Spleen (tissue), 11 donors: ENCODE results near the gene ZNF512B. TPM values are rescaled to one million over a fixed set of nuclear protein-coding genes. Genes with fewer than 3 reads are reported as not detected.
"Not testable (repeated sequence)": the region's sequence is repeated elsewhere in the genome, so short reads cannot be mapped to it uniquely, and the experiment has no call there.

Experiments used
- DNase-seq: peaks from one replicate; pipeline ENCODE4 v3.0.0-alpha.2; 2020
- H3K27ac ChIP-seq, 8 donors: fragments of 200-600 bp; sonication (generic) in 7 of 8; 1 replicate in 4 of 8; 2 replicates in 4 of 8; pipeline versions ENCODE4 v1.5.0 to v1.8.0; 2016 to 2021; ENCODE audit warnings: inconsistent platforms in 4 of 8, mild to moderate bottlenecking in 4 of 8, moderate library complexity in 1 of 8
- H3K27me3 ChIP-seq, 7 donors: fragments of 200-600 bp; sonication (generic) in 6 of 7; replicated peaks in 1 of 7; 1 replicate in 4 of 7; 2 replicates in 3 of 7; pipeline versions ENCODE4 v1.5.0 to v1.8.0; 2016 to 2021; ENCODE audit warnings: inconsistent platforms in 3 of 7, mild to moderate bottlenecking in 1 of 7
- H3K36me3 ChIP-seq, 6 donors: fragments of 200-600 bp; sonication (generic) in 5 of 6; 1 replicate in 4 of 6; 2 replicates in 2 of 6; pipeline versions ENCODE4 v1.5.0 to v1.8.0; 2016 to 2021; ENCODE audit warnings: inconsistent platforms in 2 of 6
- H3K4me1 ChIP-seq, 6 donors: fragments of 200-600 bp; sonication (generic) in 5 of 6; 1 replicate in 3 of 6; 2 replicates in 3 of 6; pipeline versions ENCODE4 v1.5.0 to v1.8.0; 2016 to 2021; ENCODE audit warnings: inconsistent platforms in 3 of 6
- H3K4me3 ChIP-seq, 8 donors: fragments of 200-600 bp; sonication (generic) in 7 of 8; 1 replicate in 4 of 8; 2 replicates in 4 of 8; pipeline versions ENCODE4 v1.5.0 to v1.8.0; 2016 to 2021; ENCODE audit warnings: inconsistent platforms in 4 of 8, mild to moderate bottlenecking in 4 of 8, moderate library complexity in 2 of 8
- H3K9me3 ChIP-seq, 8 donors: fragments of 200-600 bp; sonication (generic) in 7 of 8; 1 replicate in 4 of 8; 2 replicates in 4 of 8; pipeline versions ENCODE4 v1.5.0 to v1.8.0; 2016 to 2021; ENCODE audit warnings: inconsistent platforms in 4 of 8
- CTCF ChIP-seq, 11 experiments: fragments of 200-600 bp in 7 of 11; fragments of 450-650 bp in 4 of 11; sonication (generic) in 4 of 11; IDR thresholded peaks in 8 of 11; conservative IDR thresholded peaks in 3 of 11; 1 replicate in 7 of 11; 2 replicates in 4 of 11; pipeline versions ENCODE4 v1.4.0 to v1.8.0; 2016 to 2021; ENCODE audit warnings: antibody characterized with exemption in 11 of 11, inconsistent platforms in 4 of 11, mild to moderate bottlenecking in 1 of 11
- POLR2A ChIP-seq, 3 donors: fragments of 450-650 bp; IDR thresholded peaks; one replicate each; pipeline ENCODE4 v1.5.1; 2017; ENCODE audit warnings: antibody characterized with exemption in 3 of 3, mild to moderate bottlenecking in 1 of 3
- POLR2AphosphoS5 ChIP-seq, 3 donors: sonication (generic); formaldehyde crosslinking; IDR thresholded peaks; one replicate each; pipeline ENCODE4 v1.5.1; 2017; ENCODE audit warnings: antibody characterized with exemption in 3 of 3
- WGBS, 5 donors: extraction: QIAGEN DNeasy Blood & Tissue Kit in 3 of 5; methylation state at CpG; one replicate each; pipeline versions ENCODE4 v1.1.5 to v1.1.7; 2013 to 2018; 5-methylcytosine and 5-hydroxymethylcytosine counted together
- intact Hi-C: fragments of 100-400 bp; cut with DNase I; formaldehyde crosslinking; loops from one replicate; pipeline ENCODE4 v1.15.0; 2023; ENCODE audit warnings: low total_unique reads
- polyA plus RNA-seq, 3 donors: library from polyadenylated mRNA; stranded (reverse); fragments of 200-250 nt; gene quantifications; one replicate each; pipeline ENCODE4 v1.2.1, GENCODE V29; 2013
- total RNA-seq, 7 donors: library from RNA; depleted of rRNA in 3 of 7; stranded (reverse); fragments of >200 nt in 3 of 7; fragmentation: NEBNext Ultra II Directional in 4 of 7; extraction: Animal tissue kit (Norgen Biotek cat#: 25700) in 4 of 7; gene quantifications; one replicate each; pipeline versions ENCODE4 v1.1.0 to v1.2.1, GENCODE V29; 2016 to 2021
- donor health status: healthy with polysubstance abuse.
- donor health status: DM: no; HTN: no; CAD: no; lungs with moderate emphysema.
- donor health status: DM: no; HTN: no; CAD: no.
- donor health status: Bipolar disorder and iron deficiency.
- donor health status: healthy.
- donor health status: DM: no; HTN: no; CAD: no.
- donor health status: DM: yes; HTN: yes; CAD: no.

Gene ZNF512B
- total and polyA plus RNA-seq, 10 donors = 3.4 to 21.8 (median 12.4) TPM

- DNase-seq = peak; percentile 79
- Histone ChIP-seq H3K4me1 (peaks cover 44 to 74% (median 63%) of the 10 kb centered on the region in 6 donors), H3K27ac (peak overlapping the region in 6 of 8 donors; percentile 83 to 93 (median 88)), H3K36me3 (peaks cover 0 to 27% (median 5%) of the 10 kb centered on the region in 6 donors), H3K27me3 (no peaks in the 10 kb centered on the region), H3K4me3 (peak overlapping the region in 2 of 8 donors; percentile 75 to 81), H3K9me3 (no peaks in the 10 kb centered on the region)
- intact Hi-C loops = no loop called here
- WGBS, 5 donors = 38 to 64% (median 55%) methylated on average over 11 to 16 of the region's 16 CpGs
- TF ChIP-seq POLR2A (IDR thresholded peaks at IDR 0.05) (no peak), POLR2AphosphoS5 (IDR thresholded peaks at IDR 0.05) (no peak), CTCF (IDR thresholded peaks at IDR 0.05 in 8 of 11, conservative IDR thresholded peaks at IDR 0.05 in 3 of 11) (no peak)
Measured at GRCh38 chr20:63977739-63978276, 8.1 kb upstream of the ZNF512B start.

GRCh38 chr20:63976980-63977738 is 7.4 kb upstream of the ZNF512B start:
- 83 to 96% (median 89%) methylated on average over 16 to 18 of the region's 18 CpGs for WGBS, 5 donors
- peaks cover 37 to 74% (median 60%) of the 10 kb centered on the region in 6 donors for H3K4me1 ChIP-seq
- intact Hi-C loops = no loop called here

GRCh38 chr20:63976511-63976910 is 6.8 kb upstream of the ZNF512B start:
- Histone ChIP-seq H3K4me1 (peaks cover 33 to 74% (median 59%) of the 10 kb centered on the region in 6 donors), H3K36me3 (peaks cover 0 to 22% (median 3%) of the 10 kb centered on the region in 6 donors)
- DNase-seq, H3K9me3 ChIP-seq, intact Hi-C loops, H3K27me3 ChIP-seq, H3K4me3 ChIP-seq, H3K27ac ChIP-seq: not testable (repeated sequence)
- 85 to 95% (median 89%) methylated on average over 7 of the region's 7 CpGs for WGBS, 5 donors

More at GRCh38 chr20:63976980-63977738, 7.4 kb upstream of the ZNF512B start:
- Histone ChIP-seq H3K4me3 (no peak overlapping the region), H3K27me3 (no peaks in the 10 kb centered on the region), H3K27ac (peak overlapping the region in 3 of 8 donors; percentile 89 to 93 (median 92)), H3K36me3 (peaks cover 0 to 22% (median 3%) of the 10 kb centered on the region in 6 donors), H3K9me3 (no peaks in the 10 kb centered on the region)
- no peak for TF ChIP-seq POLR2A (IDR thresholded peaks at IDR 0.05)
- DNase-seq = peak; percentile 79

- H3K4me1 ChIP-seq = peaks cover 20 to 75% (median 50%) of the 10 kb centered on the region in 6 donors
- H3K36me3 ChIP-seq = peaks cover 0 to 22% (median 3%) of the 10 kb centered on the region in 6 donors
- H3K27me3 ChIP-seq = peaks cover 0 to 3% (median 0%) of the 10 kb centered on the region in 7 donors
- 79 to 87% (median 86%) methylated on average over 19 of the region's 19 CpGs for WGBS, 5 donors
- H3K27ac ChIP-seq = no peak overlapping the region
- intact Hi-C loops = loop anchor here (5.0 kb wide), 1 partner anchor 437 kb away; the partner anchor contains the start of gene PTK6
- H3K4me3 ChIP-seq = no peak overlapping the region
- no peaks in the 10 kb centered on the region for H3K9me3 ChIP-seq
- TF ChIP-seq POLR2AphosphoS5 (IDR thresholded peaks at IDR 0.05) (no peak), CTCF (IDR thresholded peaks at IDR 0.05 in 8 of 11, conservative IDR thresholded peaks at IDR 0.05 in 3 of 11) (no peak), POLR2A (IDR thresholded peaks at IDR 0.05) (no peak)
- no peak for DNase-seq
Measured at GRCh38 chr20:63974402-63975200, 4.9 kb upstream of the ZNF512B start.
